Mucosa of stomach (tissue), 1 donor: ENCODE measurements around the gene GGA2.
"Not testable (repeated sequence)": the region's sequence is repeated elsewhere in the genome, so short reads cannot be mapped to it uniquely, and the experiment has no call there.

Experiments
- H3K27me3 ChIP-seq: one replicate; pipeline ENCODE4 v1.7.0; 2013; ENCODE audit warnings: mild to moderate bottlenecking, low read length; ENCODE audit not compliant: control insufficient read depth, insufficient read depth
- H3K36me3 ChIP-seq: one replicate; pipeline ENCODE4 v1.7.0; 2013; ENCODE audit warnings: low read length; ENCODE audit not compliant: control insufficient read depth, insufficient read depth
- H3K4me1 ChIP-seq: one replicate; pipeline ENCODE4 v1.7.0; 2013; ENCODE audit warnings: mild to moderate bottlenecking, low read length; ENCODE audit not compliant: control insufficient read depth, insufficient read depth
- H3K4me3 ChIP-seq: one replicate; pipeline ENCODE4 v1.7.0; 2013; ENCODE audit warnings: low read length
- H3K9ac ChIP-seq: one replicate; pipeline ENCODE4 v1.7.0; 2013; ENCODE audit warnings: mild to moderate bottlenecking, low read length, moderate library complexity
- H3K9me3 ChIP-seq: one replicate; pipeline ENCODE4 v1.7.0; 2013; ENCODE audit warnings: mild to moderate bottlenecking, low read length, moderate library complexity; ENCODE audit not compliant: control insufficient read depth
- donor health status: Pancreatic carcinoma.

Gene GGA2

GRCh38 chr16:23480257-23480656 is 30.0 kb downstream of the GGA2 start:
- Histone ChIP-seq H3K9ac (no peak overlapping the region), H3K9me3 (no peaks in the 10 kb centered on the region)

DNA sequence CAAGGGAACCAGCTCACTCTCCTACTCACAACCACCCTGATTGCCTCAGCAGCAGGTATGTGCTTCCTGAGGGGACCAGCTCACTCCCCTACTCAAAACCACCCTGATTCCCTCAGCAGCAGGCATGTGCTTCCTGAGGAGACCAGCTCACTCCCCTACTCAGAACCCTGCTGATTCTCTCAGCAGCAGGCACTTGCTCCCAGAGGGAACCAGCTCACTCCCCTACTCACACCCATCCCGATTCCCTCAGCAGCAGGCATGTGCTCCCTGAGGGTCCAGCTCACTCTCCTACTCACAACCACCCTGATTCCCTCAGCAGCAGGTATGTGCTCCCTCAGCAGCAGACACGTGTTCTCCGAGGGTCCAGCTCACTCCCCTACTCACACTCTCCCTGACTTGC is 31.2 kb downstream of the GGA2 start:
- no peaks in the 10 kb centered on the region for H3K9me3 ChIP-seq
- no peak overlapping the region for H3K4me3 ChIP-seq
- H3K27me3 ChIP-seq = no peaks in the 10 kb centered on the region
- H3K36me3 ChIP-seq = peaks cover 32% of the 10 kb centered on the region
- no peak overlapping the region for H3K9ac ChIP-seq
- H3K4me1 ChIP-seq = no peaks in the 10 kb centered on the region

More at GRCh38 chr16:23480257-23480656, 30.0 kb downstream of the GGA2 start:
- Histone ChIP-seq H3K4me3 (no peak overlapping the region), H3K4me1 (no peaks in the 10 kb centered on the region), H3K36me3 (peaks cover 32% of the 10 kb centered on the region), H3K27me3 (no peaks in the 10 kb centered on the region)

- no peak overlapping the region for H3K9ac ChIP-seq
- no peak overlapping the region for H3K4me3 ChIP-seq
- H3K4me1 ChIP-seq = no peaks in the 10 kb centered on the region
- no peaks in the 10 kb centered on the region for H3K9me3 ChIP-seq
- peaks cover 32% of the 10 kb centered on the region for H3K36me3 ChIP-seq
- H3K27me3 ChIP-seq = no peaks in the 10 kb centered on the region
Measured at GRCh38 chr16:23478566-23478965, 31.7 kb downstream of the GGA2 start.

- H3K27me3 ChIP-seq = no peaks in the 10 kb centered on the region
- peaks cover 21% of the 10 kb centered on the region for H3K36me3 ChIP-seq
- no peaks in the 10 kb centered on the region for H3K4me1 ChIP-seq
- no peak overlapping the region for H3K9ac ChIP-seq
- H3K9me3 ChIP-seq = no peaks in the 10 kb centered on the region
- H3K4me3 ChIP-seq = no peak overlapping the region
Measured at GRCh38 chr16:23476289-23476688, 34.0 kb downstream of the GGA2 start.

GRCh38 chr16:23469814-23470213 is 40.5 kb downstream of the GGA2 start:
- H3K36me3 ChIP-seq = peaks cover 5% of the 10 kb centered on the region

GRCh38 chr16:23466162-23466885 is 44.0 kb downstream of the GGA2 start:
- Histone ChIP-seq H3K9me3 (no peaks in the 10 kb centered on the region), H3K36me3 (peaks cover 5% of the 10 kb centered on the region), H3K27me3 (no peaks in the 10 kb centered on the region), H3K4me3 (no peak overlapping the region), H3K4me1 (peaks cover 3% of the 10 kb centered on the region), H3K9ac (no peak overlapping the region)

More at GRCh38 chr16:23469814-23470213, 40.5 kb downstream of the GGA2 start:
- Histone ChIP-seq H3K27me3 (no peaks in the 10 kb centered on the region), H3K4me3 (no peak overlapping the region), H3K9me3 (no peaks in the 10 kb centered on the region), H3K4me1 (no peaks in the 10 kb centered on the region), H3K9ac (no peak overlapping the region)

DNA sequence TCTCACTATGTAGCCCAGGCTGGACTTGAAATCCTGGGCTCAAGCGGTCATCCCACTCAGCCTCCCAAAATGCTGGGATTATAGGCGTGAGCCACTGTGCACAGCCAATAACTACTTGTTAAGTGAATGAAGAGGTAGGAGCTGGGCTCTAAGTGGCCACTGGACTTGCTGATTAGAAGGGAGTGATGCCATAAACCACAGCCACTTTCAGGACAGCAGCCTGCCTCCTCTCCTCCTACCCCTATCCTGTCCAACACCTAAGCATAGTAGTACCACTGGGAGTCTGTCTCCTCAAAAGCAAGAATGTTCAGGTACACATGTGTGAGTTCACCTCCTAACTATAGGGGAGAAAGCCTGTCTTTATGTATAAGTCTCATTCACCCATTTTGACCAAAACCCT is 45.1 kb downstream of the GGA2 start:
- Histone ChIP-seq H3K9ac (no peak overlapping the region), H3K36me3 (peaks cover 5% of the 10 kb centered on the region), H3K27me3 (no peaks in the 10 kb centered on the region), H3K9me3 (no peaks in the 10 kb centered on the region), H3K4me3 (no peak overlapping the region), H3K4me1 (peaks cover 3% of the 10 kb centered on the region)

DNA sequence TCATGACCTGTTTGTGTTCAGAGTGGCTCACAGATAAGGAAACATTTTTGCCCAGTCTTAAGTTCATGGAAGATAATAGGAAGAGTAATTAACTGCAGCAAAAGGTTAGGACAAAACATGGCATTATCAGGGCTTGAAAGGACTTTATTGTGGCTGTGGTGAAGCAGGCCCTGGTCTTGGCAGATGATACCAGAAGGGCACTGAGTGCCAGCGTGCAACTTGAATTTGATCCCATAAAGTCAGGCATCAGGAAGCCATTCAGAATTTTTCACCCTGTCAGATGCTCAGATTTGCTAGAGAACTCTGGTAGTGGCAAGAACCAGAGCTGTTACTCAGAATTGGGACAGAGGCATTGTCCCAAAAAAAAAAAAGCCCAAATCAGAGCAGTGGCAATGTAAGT is 46.1 kb downstream of the GGA2 start:
- no peaks in the 10 kb centered on the region for H3K27me3 ChIP-seq
- peaks cover 3% of the 10 kb centered on the region for H3K4me1 ChIP-seq
- peaks cover 5% of the 10 kb centered on the region for H3K36me3 ChIP-seq
- no peak overlapping the region for H3K4me3 ChIP-seq
- H3K9ac ChIP-seq = no peak overlapping the region
- H3K9me3 ChIP-seq = no peaks in the 10 kb centered on the region

DNA sequence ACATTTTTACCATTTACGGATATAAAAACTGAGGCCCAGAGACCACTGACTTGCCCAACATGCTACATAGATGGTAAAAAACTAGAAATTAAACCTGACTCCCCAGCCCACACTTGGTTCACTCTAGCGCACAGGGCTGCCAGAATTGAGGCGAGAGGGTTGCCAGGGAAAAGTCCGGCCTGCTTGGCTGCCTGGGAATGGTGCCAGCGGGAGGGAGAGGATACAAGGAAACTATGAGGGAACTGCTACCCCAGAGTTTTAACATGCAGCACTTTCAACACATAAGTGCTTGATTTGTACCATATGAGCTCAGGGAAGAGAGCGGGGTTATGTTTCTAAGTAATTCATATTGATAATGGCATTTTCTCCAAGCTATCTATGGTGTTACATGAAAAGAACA is 47.3 kb downstream of the GGA2 start:
- not testable (repeated sequence) for H3K9me3 ChIP-seq, H3K27me3 ChIP-seq, H3K4me1 ChIP-seq, H3K36me3 ChIP-seq, H3K9ac ChIP-seq, H3K4me3 ChIP-seq

DNA sequence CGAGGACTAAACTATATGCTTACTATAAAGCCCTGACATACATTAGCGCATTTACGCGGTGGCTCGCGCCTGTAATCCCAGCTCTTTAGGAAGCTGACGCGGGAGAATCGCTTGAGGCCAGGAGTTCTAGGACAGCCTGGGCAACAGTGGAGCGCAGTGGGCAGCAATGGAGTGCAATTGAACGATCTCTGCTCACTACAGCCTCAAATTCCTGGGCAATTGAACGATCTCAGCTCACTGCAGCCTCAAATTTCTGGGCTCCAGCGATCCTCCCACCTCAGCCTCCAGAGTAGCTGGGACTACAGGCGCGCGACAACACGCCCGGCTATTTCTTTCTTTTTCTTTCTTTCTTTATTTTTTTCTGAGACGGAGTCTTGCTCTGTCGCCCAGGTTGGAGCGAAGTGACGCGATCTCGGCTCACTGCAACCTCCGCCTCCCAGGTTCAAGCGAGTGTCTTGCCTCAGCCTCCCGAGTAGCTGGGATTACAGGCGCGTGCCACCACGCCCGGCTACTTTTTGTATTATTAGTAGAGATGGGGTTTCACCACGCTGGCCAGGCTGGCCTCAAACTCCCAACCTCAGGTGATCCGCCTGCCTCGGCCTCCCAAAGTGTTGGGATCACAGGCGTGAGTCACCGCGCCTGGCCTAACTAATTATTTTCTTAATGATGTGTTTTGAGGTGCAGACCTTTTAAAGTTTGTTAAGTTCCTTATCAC is 56.8 kb downstream of the GGA2 start:
- peak overlapping the region; percentile 81 for H3K4me3 ChIP-seq
- no peaks in the 10 kb centered on the region for H3K9me3 ChIP-seq
- peak overlapping the region; percentile 91 for H3K9ac ChIP-seq
- H3K27me3 ChIP-seq = no peaks in the 10 kb centered on the region
- no peaks in the 10 kb centered on the region for H3K36me3 ChIP-seq
- peaks cover 9% of the 10 kb centered on the region for H3K4me1 ChIP-seq

- Histone ChIP-seq H3K36me3 (no peaks in the 10 kb centered on the region), H3K9me3 (no peaks in the 10 kb centered on the region), H3K9ac (peak within 1 kb of the TSS; percentile 91), H3K4me3 (peak within 1 kb of the TSS; percentile 81), H3K4me1 (peaks cover 14% of the 10 kb centered on the region), H3K27me3 (no peaks in the 10 kb centered on the region)
Measured at GRCh38 chr16:23452572-23453337, 57.5 kb downstream of the GGA2 start, which contains the start of gene COG7. TSS of gene COG7 (minus strand) at chr16:23453189. CDS start at chr16:23452994, 195 bp downstream.

DNA sequence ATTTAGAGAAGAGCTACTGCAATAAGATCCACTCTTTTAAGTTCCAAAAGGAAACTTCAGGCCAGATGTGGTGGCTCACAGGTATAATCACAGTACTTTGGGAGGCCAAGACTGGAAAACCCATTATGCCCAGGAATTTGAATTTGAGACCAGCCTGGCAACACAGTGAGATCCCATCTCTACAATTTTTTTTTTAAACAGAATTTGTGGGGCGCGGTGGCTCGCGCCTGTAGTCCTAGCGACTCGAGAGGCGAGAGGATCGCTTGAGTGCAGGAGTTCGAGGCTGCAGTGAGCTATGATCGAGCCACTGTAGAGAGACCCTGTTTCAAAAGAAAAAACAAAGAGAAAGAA is 58.1 kb downstream of the GGA2 start:
- Histone ChIP-seq H3K9ac (peak overlapping the region; percentile 91), H3K4me3 (peak overlapping the region; percentile 81), H3K4me1 (peaks cover 14% of the 10 kb centered on the region), H3K27me3 (no peaks in the 10 kb centered on the region), H3K36me3 (no peaks in the 10 kb centered on the region), H3K9me3 (no peaks in the 10 kb centered on the region)
